ENCODE data around the gene MGAT4A.
"Not testable (repeated sequence)": the region's sequence is repeated elsewhere in the genome, so short reads cannot be mapped to it uniquely, and the experiment has no call there.

MGAT4A gene

DNA sequence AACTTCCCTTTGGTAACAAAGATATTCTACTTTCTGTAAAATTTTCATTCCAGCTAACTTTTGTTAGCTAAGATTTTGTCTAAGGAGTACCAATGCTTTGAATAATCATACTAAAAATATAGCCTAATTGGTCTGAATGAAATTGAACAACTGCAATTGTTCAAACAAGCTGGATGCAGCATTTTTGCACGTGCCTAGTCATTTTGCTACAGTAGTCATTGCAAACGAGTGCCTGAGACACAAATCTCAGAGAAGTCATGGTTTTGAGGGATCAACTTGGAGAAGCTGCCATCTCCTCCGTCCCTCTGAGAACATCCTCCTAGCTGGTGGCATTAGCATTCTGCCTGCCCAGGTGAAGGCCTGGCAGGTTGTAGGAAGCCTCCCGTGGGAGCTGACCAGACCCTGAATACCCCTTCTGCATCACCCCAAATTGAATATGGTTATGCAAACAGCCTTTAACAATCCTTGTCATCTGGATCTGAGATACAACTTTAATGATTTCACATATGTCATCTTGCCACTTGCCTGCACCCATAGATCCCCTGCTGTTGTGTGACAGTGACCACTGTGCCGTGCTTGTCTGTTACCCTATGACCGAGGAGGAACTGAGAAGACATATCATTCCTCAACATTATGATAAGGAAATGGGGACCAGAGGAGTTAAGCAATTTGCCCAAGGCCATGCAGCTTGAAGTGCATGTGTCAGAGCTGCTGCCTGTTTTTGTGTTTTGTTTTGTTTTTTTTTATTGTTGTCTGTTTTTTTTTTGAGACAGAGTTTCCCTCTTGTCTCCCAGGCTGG is 29.1 kb upstream of the MGAT4A start:
- no peak for DNase-seq (ENCODE audit: low spot score)

DNA sequence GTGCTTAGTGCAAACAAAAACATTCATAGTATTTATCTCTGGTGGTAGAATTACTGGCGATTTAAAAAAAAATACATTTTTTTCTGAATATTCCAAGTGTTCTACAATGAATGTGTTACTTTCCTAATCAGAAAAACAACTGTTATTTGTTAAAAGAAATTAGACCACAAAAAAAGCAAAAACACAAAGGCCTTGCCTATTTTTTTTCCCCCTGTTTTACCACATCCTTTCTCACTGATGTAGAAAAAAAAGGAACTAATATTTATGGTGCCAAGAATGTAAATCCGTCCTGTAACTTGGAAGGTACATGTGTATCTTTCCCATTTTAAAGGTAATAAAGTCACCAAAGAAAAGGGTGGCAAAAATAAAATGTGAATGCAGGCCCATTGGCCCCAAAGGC is 28.4 kb upstream of the MGAT4A start:
- no peak for DNase-seq (ENCODE audit: low spot score)

DNA sequence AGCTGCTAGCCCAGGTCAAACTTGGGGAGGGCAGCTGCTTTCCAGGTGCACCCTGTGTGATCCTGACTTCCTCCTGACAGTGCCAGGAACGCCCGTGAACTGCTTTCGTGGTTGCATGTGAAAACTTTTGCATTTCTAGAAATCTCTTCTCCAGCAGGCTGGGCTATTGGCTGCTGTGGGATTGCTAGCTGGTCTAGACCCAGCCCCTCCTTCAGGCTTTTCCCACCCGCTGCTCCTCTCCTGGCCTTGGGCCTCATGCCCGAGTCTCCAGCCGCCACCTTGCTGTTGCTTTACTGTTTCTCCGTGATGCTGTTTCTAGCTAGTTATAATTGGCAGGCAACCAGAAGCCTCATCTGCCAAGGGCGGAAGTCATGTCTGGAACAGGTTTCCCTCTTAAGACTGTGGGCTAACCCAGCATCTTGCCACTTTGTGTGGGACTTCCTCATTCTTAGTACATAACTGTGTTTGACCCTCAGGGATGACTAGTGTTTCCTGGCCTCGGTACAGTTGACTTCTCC is 27.0 kb upstream of the MGAT4A start:
- DNase-seq (ENCODE audit: low spot score), result peak; percentile 86

DNA sequence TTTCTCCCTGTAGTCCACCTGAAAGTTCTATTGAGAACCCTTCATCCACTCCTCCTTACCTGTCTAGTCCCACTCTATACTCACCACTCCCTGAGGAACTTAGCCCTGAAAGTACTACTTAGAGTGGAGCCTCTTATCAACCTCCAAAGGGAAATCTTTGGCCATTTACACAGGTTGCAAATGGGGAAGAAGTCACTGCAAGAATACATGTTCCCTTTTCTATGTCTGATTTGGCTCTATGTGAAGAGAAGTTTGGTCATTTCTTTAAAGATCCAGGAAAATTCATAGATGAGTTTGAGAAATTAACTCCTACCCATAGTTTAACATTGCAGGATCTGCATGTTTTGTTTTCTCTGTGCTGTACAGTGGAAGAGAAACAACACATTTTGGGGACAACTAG is 22.9 kb upstream of the MGAT4A start:
- DNase-seq (ENCODE audit: low spot score), result no peak

DNA sequence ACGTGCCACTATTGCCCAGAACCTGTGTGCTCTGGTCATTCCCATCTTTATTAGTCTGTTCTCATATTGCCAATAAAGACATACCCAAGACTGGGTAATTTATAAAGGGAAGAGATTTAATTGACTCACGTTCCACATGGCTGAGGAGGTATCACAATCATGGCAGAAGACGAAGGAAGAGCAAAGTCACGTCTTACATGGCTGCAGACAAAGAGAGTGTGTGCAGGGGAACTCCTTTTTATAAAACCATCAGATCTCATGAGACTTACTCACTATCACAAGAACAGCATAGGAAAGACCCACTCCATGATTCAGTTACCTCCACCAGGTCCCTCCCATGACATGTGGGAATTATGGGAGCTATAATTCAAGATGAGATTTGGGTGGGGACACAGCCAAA is 21.8 kb upstream of the MGAT4A start:
- DNase-seq (ENCODE audit: low spot score), result not testable (repeated sequence)

DNA sequence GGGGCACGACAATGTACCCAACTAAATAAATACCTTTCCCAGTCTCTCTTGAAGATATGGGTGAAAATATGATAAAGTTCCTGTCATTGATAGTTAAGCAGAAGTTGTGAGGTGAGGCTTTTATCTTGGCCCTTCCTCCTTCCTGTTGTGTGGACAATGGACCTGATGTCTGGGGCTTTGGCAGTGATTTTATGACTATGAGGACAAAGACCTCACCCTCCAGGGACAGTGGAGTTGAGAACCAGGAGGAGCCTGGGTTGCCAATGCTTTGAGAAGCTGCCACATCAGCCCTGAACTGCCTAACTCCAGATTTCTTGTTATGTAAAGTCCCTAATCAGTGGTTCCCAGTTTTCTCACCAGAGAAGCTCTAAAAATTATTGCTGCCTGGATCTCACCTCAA is 20.8 kb upstream of the MGAT4A start:
- no peak for DNase-seq (ENCODE audit: low spot score)

DNA sequence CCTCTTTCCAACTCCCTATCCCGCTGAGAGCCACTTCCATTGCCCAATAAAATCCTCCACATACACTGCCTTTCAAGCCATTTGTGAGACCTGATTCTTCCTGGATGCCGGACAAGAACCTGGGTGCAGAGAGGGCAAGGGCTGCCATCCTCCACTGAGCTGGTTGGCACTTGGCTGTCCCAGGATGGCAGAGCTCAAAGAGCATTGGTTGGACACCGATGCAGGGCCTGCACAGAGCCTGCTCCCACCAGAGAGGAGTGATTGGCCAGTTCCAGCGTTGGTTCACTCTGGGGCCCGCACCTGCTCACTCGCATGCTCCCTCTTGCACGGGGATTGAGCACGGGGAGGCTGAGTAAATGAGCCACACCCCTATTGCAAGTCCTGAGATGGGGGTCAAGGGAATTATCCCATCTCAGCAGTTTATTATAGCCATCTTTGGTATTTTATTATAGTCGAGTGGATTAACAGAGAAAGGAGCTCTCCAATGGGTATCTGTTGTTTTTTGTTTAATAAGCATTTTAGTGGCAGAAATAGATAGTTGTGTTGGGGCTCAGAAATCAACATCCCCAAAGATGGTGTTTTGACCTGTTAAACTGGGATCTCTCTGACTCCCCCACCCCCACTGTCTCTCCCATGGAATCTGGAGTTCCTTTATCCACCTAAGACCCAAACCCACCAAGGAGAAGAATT is 19.8 kb upstream of the MGAT4A start:
- no peak for DNase-seq (ENCODE audit: low spot score)

DNA sequence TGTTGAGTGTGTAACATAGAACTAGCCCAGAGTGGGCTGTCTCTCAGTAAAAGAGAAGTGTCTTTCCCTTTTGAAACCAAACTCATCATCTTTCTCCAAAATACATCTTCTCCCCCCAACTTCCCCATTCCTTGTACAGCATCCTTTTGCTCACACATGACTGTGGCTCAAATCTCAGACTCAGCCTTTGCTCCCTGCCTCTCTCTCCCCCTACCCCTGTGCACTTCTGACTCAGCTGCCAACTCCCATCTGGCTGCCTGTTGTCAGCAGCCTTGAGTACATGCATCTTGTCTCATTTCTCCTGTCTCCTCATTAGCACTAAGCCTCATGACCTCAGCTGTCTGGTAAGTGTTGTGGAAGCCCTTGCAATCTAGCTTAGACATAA is 18.1 kb upstream of the MGAT4A start:
- DNase-seq (ENCODE audit: low spot score), result no peak

DNA sequence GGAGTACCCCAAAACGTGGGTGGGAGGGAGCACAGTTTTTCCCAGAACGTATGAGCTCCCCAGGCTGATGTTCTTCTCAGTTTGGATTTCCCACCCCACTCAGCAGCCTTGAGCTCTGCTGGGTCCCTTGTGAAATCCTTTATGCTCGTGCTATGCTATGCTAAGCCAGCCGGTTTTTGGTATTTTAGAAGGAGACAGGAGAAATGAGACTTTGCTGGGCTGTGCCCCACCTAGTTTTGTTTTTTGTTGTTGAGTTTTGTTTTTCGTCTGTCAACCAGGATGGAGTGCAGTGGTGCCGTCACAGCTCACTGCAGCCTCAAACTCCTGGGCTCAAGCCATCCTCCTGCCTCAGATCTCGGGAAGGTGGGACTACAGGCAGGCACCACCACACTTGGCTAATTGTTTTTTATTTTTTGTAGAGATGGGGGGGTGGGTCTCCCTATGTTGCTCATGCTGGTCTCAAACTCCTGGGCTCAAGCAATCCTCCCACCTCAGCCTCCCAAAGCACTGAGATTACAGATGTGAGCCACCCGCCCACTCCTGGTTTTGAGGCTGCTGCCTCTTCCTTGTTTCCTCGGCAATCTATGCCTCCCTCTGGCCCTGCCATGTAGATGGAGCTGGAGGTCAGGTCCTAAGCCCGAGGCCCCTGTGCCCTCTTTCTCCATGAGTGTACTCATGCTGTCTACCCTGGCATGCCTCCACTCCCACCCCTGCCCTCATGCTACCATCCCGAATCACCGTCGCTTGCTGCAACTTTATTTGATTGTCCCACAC is 17.5 kb upstream of the MGAT4A start:
- DNase-seq (ENCODE audit: low spot score), result no peak

DNA sequence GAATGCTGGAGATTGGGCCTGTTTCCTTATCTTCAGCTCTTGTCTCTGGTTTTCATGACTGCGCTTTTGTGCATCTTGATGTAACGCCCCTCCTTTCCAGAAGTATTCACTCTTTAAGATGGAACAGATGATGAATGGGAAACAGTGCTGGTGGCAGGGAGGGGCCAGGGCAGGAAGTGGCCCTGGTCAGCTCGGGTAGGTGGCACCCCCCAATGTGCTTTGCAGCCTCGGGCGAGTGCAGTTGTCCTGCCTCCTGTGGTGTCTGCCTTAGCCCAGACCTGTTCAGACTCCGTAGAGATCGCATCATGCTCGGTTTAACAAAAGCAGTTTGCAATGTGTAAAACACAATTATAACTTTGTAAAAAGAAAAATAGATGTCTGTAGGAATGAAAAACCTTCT is 17.0 kb upstream of the MGAT4A start:
- DNase-seq (ENCODE audit: low spot score), result no peak

DNA sequence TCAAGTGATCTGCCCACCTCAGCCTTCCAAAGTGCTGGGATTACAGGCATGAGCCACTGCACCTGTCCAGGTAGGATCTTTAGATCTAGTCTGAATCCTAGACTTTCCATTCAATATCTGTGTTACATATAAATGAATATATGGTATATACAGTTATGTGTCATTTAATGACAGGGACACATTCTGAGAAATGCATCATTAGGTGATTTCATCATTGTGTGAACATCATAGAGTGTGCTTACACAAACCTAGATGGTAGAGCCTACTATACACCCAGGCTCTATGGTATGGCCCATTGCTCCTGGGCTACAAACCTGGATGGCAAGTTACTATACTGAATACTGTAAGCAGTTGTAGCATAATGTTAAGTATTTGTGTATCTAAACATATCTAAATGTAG is 15.5 kb upstream of the MGAT4A start:
- DNase-seq (ENCODE audit: low spot score), result no peak

DNA sequence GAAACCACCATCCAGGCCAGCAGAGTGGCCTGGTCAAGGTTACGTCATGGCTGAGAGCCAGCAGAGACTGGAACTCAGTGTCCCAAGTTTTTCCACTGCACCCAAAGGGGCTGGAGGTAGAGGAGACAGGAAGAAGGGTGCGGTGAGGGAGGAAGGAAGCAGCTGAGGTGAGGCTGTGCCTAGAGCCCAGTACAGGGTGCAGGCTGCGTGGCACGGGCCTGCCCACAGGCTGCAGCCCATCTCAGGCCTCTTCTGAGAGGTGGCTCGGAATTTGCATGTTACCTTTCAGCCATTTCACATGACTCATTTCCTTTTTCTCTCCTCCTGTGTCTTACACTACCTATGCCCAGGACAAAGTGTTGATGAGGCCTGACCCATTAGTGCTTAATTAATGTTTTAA is 13.7 kb upstream of the MGAT4A start:
- DNase-seq (ENCODE audit: low spot score), result no peak

DNA sequence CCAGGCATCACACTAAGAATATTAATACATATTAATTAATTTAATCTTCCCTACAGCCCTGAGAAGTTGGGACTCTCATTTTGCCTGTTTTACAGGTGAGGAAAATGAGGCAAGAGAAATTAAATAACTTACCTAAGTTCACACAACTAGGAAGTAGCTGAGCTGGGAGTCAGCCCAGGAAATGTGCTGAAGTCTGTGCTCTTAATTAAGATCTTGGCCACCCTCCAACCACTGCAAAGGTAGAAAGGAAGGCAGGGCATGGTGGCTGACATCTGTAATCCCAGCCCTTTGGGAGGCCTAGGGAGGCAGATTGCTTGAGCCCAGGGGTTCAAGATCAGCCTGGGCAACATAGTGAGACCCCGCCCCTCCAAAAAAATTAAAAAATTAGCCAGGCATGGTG is 12.9 kb upstream of the MGAT4A start:
- no peak for DNase-seq (ENCODE audit: low spot score)

DNA sequence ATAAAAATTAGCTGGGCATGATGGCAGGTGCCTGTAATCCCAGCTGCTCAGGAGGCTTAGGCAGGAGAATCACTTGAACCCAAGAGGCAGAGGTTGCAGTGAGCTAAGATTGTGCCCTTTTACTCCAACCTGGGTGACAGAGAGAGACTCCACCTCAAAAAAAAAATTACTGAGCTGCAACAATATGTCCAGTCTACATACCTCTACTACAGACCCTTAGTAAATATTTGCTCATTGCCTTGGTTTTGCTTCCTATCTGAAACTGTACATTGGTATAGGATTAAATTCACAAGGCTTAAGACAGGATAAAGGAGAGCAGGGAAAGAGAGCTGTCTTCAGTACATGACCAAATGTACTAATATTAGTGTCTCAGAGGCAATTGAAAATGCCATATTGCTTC is 8.1 kb upstream of the MGAT4A start:
- DNase-seq (ENCODE audit: low spot score), result no peak

DNA sequence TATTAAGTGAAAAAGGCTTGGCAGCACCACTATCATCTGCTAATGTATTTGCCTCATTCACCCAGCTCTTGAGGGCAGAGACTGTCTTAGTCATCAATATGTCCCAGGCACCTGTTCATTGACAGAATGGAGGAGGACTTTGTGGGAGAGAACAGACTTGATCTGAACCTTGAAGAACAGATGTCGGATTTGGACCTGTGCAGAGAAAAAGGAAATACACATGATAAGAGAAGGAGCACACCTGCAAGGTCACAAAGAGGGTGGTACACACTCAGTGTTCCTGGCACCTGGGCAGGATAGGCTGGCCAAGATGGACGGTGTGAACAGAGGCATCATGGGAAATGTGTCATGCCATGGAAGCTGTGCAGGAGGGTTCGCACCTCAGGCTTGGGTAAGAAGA is 7.4 kb upstream of the MGAT4A start:
- no peak for DNase-seq (ENCODE audit: low spot score)

DNA sequence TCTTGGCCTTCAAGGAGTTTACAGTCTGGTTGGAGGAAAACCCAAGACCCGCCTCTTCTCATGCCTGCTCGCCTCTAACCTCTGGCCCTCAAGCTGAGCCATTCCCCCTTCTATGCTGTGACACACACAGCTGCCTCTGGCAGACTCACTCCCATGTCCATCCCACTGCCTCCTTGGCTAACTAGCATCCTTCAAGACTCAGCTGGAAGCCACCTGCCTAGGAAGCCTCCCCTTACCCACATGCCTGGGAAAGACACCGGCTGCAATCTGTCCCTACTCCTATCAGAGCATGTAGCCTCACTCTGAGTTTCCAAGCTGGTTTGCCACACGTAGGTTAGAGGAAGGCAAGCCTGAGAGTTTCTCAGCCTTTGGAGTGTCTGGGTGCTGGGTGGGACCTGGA is 6.9 kb upstream of the MGAT4A start:
- DNase-seq (ENCODE audit: low spot score), result no peak

DNA sequence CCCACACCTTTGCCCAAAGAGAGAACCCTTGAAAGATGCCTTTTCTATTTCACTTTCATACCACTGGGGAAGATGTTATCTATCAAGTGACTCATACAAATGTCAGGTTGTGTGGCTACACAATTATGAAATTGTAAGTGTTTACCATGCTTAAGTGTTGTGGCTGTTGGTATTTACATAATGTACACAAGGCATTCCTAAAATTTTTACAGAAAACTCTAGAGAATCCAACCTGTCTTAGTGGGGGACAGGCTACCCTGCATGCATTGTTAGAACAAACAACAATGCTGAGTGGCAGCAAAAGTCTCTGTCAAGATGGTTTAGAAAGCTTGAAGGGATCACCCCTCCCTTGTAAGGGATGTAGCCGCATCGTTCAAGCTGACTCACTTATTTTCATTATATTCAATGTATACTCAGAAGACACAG is 5.5 kb upstream of the MGAT4A start:
- DNase-seq (ENCODE audit: low spot score), result no peak

DNA sequence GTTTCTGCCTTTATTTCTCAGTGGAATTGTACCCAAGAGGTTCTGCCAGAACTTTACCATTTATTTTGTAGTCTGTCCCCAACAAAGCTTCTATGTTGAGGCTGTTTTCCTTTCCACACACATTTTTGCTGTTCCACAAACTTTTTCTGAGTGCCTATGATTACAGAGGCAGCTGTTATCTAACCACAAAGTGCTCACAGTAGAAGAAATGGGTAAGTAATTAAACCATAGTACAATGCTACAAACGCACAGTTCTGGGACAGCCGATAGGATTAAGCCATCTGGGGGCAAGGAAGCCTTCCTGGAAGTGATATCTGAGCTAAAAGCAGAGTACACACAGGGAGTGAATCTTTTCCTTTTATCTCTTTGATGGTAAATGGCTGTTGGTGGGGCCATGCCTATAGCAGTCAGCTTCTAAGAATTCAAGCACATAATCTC is 3.9 kb upstream of the MGAT4A start:
- no peak for DNase-seq (ENCODE audit: low spot score)

DNA sequence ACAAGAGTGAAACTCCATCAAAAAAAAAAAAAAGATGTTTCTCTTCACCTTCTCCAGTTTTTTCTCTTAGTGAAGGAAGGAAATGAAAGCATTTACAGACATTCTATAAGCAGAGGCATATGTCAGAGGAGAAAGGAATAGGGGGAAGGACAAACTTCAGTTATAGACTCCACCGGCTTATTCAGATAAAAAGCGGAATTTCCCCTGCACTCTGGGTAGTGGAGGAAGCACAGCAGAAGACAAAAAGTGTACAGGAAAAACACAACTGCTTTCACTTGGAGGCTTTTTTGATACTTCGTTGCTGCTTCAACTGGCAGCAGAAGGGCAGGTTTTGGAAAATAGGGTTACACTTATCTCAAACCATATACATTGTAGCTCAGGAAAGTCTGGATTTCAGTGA is 3.2 kb upstream of the MGAT4A start:
- no peak for DNase-seq (ENCODE audit: low spot score)

DNA sequence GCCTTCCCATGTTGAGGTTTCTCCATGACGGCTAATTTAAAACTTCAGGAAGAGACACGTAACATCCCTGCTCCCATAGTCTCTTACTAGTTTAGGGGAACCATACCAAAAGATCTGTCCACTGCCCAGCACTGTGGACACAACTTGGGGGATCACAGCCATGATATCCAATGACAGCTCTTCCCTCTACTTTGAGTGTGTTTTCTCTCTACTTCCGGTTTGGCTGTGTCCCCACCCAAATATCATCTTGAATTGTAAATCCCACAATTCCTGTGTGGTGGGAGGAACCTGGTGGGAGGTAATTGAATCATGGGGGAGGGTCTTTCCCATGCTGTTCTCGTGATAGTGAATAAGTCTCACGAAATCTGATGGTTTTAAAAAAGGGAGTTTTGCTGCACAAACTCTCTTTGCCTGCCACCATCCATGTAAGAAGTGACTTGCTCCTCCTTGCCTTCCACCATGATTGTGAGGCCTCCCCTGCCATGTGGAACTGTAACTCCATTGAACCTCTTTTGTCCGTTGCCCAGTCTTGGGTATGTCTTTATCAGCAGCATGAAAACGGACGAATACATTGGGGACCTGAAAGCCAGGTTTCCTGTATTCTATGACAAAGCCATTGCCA is 1.6 kb upstream of the MGAT4A start:
- no peak for DNase-seq (ENCODE audit: low spot score)

DNA sequence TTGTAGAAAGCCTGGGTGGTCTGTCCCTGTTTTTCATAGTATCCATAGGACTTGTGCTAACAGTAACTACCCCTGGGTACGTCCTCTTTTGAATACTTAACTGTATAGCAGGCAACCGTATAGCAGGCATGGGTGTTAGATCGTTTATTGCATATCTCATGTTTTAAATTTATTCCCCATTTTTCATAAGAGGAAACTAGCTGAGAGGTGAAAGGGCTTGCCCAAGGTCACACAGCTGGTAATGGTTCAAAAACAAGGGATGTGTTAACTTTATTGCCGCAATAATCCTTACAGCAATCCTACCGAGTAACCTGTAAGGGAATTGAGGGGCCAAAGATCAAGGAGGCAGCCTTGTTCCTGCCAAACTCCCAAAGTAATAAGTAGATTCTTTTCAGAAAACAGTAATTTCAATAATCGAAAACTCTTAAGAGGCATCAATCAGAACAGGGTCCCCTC is 990 bp upstream of the MGAT4A start:
- no peak for DNase-seq (ENCODE audit: low spot score)

DNA sequence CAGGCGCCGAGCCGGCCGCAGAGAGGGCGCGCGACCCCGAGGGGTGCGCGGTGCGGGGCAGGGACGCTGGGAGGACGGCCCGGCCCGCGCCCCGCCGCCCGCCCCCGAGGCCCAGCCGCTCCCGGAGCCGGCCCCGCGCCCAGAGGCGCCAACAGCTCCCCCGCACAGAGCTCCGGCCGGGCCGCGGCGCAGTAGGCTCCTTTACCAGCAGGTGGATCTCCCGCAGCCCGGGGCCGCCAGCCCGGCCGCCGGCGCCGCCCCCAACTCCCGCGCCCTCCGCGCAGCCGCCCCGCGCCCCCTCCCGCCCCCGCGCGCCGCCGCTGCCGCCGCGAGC is 258 bp downstream of the MGAT4A start:
- no peak for DNase-seq (ENCODE audit: low spot score)
